IPS-18c (cell line): ENCODE measurements around the gene SHOX.

ENCODE experiments used
- H3K4me3 ChIP-seq: 2 replicates; pipeline ENCODE4 v1.7.0; 2013; ENCODE audit warnings: low read depth, mild to moderate bottlenecking, low read length, moderate library complexity; ENCODE audit not compliant: insufficient read depth
- H3K9me3 ChIP-seq: one replicate; pipeline ENCODE4 v1.6.1; 2013; ENCODE audit warnings: mild to moderate bottlenecking, low read length, moderate library complexity; ENCODE audit not compliant: control insufficient read depth, insufficient read depth

SHOX gene

GRCh38 chrX:677376-677775, 46.8 kb downstream of the SHOX start:
- no peak overlapping the region for H3K4me3 ChIP-seq
- peaks cover 12% of the 10 kb centered on the region for H3K9me3 ChIP-seq

- Histone ChIP-seq H3K9me3 (peaks cover 7% of the 10 kb centered on the region), H3K4me3 (no peak overlapping the region)
These were observed 48.8 kb downstream of the SHOX start for GRCh38 chrX:679291-679979.

GRCh38 chrX:680062-680461, 49.5 kb downstream of the SHOX start:
- Histone ChIP-seq H3K4me3 (no peak overlapping the region), H3K9me3 (peaks cover 7% of the 10 kb centered on the region)

GRCh38 chrX:681989-682388, 51.4 kb downstream of the SHOX start:
- no peak overlapping the region for H3K4me3 ChIP-seq
- peaks cover 3% of the 10 kb centered on the region for H3K9me3 ChIP-seq

- H3K4me3 ChIP-seq: no peak overlapping the region
- peaks cover 7% of the 10 kb centered on the region for H3K9me3 ChIP-seq
These were observed 52.3 kb downstream of the SHOX start for GRCh38 chrX:682892-683291.

GRCh38 chrX:683576-683975, 53.0 kb downstream of the SHOX start:
- H3K9me3 ChIP-seq: peaks cover 9% of the 10 kb centered on the region
- H3K4me3 ChIP-seq: no peak overlapping the region

GRCh38 chrX:685120-686032, 54.8 kb downstream of the SHOX start:
- Histone ChIP-seq H3K4me3 (no peak overlapping the region), H3K9me3 (peaks cover 16% of the 10 kb centered on the region)

- no peak overlapping the region for H3K4me3 ChIP-seq
- peaks cover 20% of the 10 kb centered on the region for H3K9me3 ChIP-seq
These were observed 59.4 kb downstream of the SHOX start for GRCh38 chrX:689983-690382.

GRCh38 chrX:694800-695199, 64.2 kb downstream of the SHOX start:
- H3K4me3 ChIP-seq: no peak overlapping the region
- peaks cover 23% of the 10 kb centered on the region for H3K9me3 ChIP-seq

- Histone ChIP-seq H3K4me3 (no peak overlapping the region), H3K9me3 (peaks cover 23% of the 10 kb centered on the region)
These were observed 67.6 kb downstream of the SHOX start for GRCh38 chrX:698206-698605.

- H3K9me3 ChIP-seq: peaks cover 28% of the 10 kb centered on the region
These were observed 70.3 kb downstream of the SHOX start for GRCh38 chrX:700936-701335.

GRCh38 chrX:701673-702072, 71.1 kb downstream of the SHOX start:
- Histone ChIP-seq H3K9me3 (peaks cover 29% of the 10 kb centered on the region), H3K4me3 (no peak overlapping the region)

More at GRCh38 chrX:700936-701335, 70.3 kb downstream of the SHOX start:
- H3K4me3 ChIP-seq: no peak overlapping the region

- peaks cover 26% of the 10 kb centered on the region for H3K9me3 ChIP-seq
These were observed 72.9 kb downstream of the SHOX start for GRCh38 chrX:703466-703865.

GRCh38 chrX:703866-704265, 73.3 kb downstream of the SHOX start:
- H3K9me3 ChIP-seq: peaks cover 25% of the 10 kb centered on the region
- H3K4me3 ChIP-seq: no peak overlapping the region

More at GRCh38 chrX:703466-703865, 72.9 kb downstream of the SHOX start:
- no peak overlapping the region for H3K4me3 ChIP-seq
